ENCODE data around the gene ERBB2. TPM values are rescaled to one million over a fixed set of nuclear protein-coding genes. Genes with fewer than 3 reads are reported as not detected.

The ERBB2 gene
- total and polyA plus RNA-seq, 2 of the 13 experiments (the other 11 are each of a cell fraction or from before 2014, with no cell fraction given): 57.7 to 64.1 TPM

DNA sequence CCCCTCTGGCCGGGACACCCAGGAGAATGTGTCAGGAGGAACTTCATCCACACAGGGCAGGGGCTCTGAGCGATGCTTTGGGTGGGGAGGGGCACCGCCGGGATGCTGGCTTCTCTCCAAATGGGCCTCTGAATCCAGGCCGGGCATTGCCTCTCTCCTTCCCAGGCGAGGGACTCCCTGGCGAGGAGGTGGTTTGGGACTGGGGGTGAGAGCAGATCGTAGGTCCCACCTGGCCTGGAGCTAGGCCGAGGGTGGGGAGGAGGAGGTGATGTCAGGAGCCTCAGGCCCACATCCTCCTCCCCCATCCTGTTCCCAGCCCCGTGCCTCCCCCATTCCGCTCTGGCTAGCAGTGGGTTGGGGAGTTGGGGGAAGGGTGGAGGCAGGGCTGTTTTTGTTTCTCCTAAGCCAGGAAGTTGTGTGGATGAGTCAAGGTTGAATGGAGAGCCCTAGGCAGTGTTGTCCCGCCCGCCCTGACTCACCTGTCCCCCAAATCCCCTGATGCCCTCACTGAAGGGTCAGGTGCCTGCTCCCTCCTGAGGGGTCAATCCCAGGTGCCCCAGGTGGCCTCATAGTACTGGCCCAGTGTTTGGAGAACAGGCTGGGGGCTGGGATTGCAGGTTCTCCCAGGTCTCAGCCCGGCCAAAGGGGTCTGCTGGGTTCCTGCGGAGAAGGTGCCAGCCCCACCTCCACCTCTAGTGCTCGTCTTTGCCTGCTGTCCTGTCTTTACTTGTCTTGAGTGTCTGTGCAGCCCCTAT is 40.7 kb downstream of the ERBB2 start (continued):
- TF ChIP-seq ZNF512B (CRISPR knock-in tag; IDR thresholded peaks at IDR 0.05; ENCODE audit: borderline replicate concordance) (peak; percentile 66), FOXK1 (CRISPR knock-in tag; IDR thresholded peaks at IDR 0.05; ENCODE audit: borderline replicate concordance, low read depth) (peak; percentile 53; the same call in 1 of the 2 replicates), KLF13 (CRISPR knock-in tag; IDR thresholded peaks at IDR 0.05) (no peak), PITX1 (CRISPR knock-in tag; IDR thresholded peaks at IDR 0.05) (peak; percentile 90), ZBTB3 (CRISPR knock-in tag; IDR thresholded peaks at IDR 0.05; ENCODE audit: borderline replicate concordance, low read depth) (no peak), IRX3 (CRISPR knock-in tag; IDR thresholded peaks at IDR 0.05; ENCODE audit: borderline replicate concordance, low read depth) (no peak), RBFOX2 (IDR thresholded peaks at IDR 0.05; ENCODE audit: low read depth, low read length) (no peak), ZNF251 (CRISPR knock-in tag; IDR thresholded peaks at IDR 0.05) (no peak), ZNF12 (CRISPR knock-in tag; IDR thresholded peaks at IDR 0.05) (no peak), ZBTB20 (CRISPR knock-in tag; IDR thresholded peaks at IDR 0.05; ENCODE audit: borderline replicate concordance, low read depth) (peak; percentile 77; the same call in 1 of the 2 replicates), ZNF598 (CRISPR knock-in tag; IDR thresholded peaks at IDR 0.05; ENCODE audit: borderline replicate concordance) (no peak), POGK (CRISPR knock-in tag; conservative IDR thresholded peaks at IDR 0.05) (peak; percentile 83; the same call in 1 of the 2 replicates), ZKSCAN5 (CRISPR knock-in tag; IDR thresholded peaks at IDR 0.05) (peak; percentile 76; the same call in 1 of the 2 replicates), ZMYM3 (CRISPR knock-in tag; IDR thresholded peaks at IDR 0.05) (peak; percentile 9; the same call in 1 of the 2 replicates), HNF1A (IDR thresholded peaks at IDR 0.05; ENCODE audit: low read depth) (peak; percentile 72; the same call in 1 of the 2 replicates), HNF1A (CRISPR knock-in tag; IDR thresholded peaks at IDR 0.05; ENCODE audit: borderline replicate concordance) (peak; percentile 79; the same call in 1 of the 2 replicates)
- TF ChIP-seq, protein P1, sequence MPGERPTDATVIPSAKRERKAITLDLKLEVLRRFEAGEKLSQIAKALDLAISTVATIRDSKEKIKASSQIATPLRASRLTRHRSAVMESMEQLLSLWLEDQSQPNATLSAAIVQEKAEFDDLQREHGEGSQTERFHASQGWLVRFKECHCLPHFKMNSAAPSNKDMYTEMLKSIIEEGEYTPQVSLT (CRISPR knock-in tag; IDR thresholded peaks at IDR 0.05; ENCODE audit: borderline replicate concordance, low read depth): no peak
- TF ChIP-seq, protein P2, sequence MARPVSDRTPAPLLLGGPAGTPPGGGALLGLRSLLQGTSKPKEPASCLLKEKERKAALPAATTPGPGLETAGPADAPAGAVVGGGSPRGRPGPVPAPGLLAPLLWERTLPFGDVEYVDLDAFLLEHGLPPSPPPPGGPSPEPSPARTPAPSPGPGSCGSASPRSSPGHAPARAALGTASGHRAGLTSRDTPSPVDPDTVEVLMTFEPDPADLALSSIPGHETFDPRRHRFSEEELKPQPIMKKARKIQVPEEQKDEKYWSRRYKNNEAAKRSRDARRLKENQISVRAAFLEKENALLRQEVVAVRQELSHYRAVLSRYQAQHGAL (CRISPR knock-in tag; IDR thresholded peaks at IDR 0.05; ENCODE audit: not compliant biosample characterization): no peak
